CD4-positive, alpha-beta T cell treated with Interleukin-15 for 4 hours (primary cell): ENCODE results near the gene TRMT112.
"Not testable (repeated sequence)": the region's sequence is repeated elsewhere in the genome, so short reads cannot be mapped to it uniquely, and the experiment has no call there.

Source experiments
- DNase-seq: peaks from one replicate; pipeline ENCODE4 v3.0.0-alpha.2; 2020; ENCODE audit warnings: low spot score

Gene TRMT112

GRCh38 chr11:64312947-64313346, 4.4 kb downstream of the TRMT112 start:
- DNase-seq, result no peak

DNA sequence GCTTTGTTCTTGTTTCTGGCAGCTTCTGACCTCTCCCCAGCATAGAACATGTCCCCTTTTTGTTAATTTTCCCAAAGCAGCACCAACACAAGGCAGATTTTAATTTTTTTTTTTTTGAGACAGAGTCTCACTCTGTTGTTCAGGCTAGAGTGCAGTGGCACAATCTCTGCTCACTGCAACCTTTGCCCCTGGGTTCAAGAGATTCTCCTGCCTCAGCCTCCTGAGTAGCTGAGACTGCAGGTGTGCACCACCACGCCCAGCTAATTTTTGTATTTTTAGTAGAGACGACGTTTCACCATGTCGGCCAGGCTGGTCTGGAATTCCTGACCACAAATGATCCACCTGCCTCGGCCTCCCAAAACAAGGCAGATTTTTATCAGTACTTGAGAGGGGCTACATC, 9.6 kb downstream of the TRMT112 start:
- not testable (repeated sequence) for DNase-seq

DNA sequence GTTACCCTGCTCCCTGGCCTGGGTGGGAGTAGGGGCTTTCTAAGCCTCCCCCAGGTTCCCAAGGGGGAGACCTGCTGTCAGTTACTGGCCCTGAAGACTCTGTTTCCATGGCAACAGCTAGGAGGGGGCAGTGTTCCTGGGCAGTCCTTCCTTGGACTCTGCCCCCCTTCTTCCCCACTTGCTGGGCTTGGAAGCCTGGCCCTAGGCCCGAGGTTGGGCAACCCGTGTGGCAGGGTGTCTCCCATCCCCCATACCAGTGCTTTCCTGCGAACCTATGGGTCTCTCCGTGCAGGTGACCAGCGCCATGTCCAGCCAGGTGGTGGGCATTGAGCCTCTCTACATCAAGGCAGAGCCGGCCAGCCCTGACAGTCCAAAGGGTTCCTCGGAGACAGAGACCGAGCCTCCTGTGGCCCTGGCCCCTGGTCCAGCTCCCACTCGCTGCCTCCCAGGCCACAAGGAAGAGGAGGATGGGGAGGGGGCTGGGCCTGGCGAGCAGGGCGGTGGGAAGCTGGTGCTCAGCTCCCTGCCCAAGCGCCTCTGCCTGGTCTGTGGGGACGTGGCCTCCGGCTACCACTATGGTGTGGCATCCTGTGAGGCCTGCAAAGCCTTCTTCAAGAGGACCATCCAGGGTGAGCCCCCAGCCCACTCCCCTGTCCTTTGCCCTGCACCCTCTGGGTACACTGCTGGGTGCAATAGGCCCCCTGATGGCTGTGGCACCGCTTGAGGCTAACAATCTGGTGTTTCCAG, 10.3 kb downstream of the TRMT112 start:
- DNase-seq, result no peak

DNA sequence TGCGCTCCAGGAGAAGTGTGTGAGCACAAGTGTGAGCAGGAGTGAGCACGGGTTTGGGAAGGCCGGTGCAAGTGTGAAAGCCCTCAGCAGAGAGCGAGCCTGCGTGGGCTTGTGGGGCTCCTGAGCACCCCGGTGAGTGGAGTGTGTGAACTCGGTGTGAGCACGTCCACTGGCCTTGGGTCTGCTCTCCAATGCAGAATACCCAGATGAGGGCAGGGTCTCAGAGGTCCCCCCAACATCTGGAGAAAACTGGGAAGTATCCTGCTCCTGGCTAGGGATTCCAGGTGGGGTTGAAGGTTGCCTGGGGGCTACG, 10.8 kb downstream of the TRMT112 start:
- no peak for DNase-seq

DNA sequence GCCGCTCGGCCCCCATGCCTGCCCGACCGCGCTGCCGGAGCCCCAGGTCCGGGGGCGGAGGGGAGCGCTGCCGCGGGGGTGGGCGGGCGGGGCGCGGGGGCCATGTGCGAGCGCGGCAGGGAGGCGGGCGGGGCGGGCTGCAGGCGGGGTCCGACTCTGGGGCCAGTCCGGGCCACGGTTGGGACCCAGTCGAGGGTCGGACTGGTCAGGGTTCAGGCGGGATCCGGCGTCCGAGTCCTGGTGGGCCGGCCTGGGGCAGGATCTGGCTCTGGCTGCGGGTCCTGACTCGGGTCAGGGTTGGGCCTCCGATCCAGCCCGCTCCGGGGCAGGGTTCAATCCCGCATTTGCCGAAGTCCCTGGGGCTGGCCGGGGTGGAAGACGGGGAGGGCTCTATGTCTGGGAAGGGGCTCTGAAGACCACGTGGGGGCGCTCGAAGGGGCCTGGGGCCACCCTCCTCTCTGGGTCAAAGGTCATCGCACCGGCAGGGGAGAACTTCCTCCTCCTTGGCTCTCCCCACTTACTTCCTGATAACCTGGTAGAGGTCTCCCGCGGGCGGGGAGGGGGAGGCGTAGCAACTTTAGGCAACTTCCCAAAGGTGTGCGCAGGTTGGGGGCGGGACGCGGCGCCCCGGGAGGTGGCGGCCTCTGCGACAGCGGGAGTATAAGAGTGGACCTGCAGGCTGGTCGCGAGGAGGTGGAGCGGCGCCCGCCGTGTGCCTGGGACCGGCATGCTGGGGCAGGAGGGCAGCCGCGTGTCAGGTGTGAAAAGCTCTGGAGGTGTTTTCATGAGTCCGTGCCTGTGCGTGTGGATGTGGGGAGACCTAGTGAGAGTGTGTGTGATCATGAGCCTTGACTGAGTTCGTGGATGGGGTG, 11.4 kb downstream of the TRMT112 start:
- DNase-seq, result peak; percentile 73

- DNase-seq, result peak; percentile 97
Observed at GRCh38 chr11:64305075-64305690, 12.2 kb downstream of the TRMT112 start, which contains the start of gene ESRRA. ESRRA (plus strand) TSS chr11:64305524; CDS start chr11:64307180, 1,656 bp downstream.

DNA sequence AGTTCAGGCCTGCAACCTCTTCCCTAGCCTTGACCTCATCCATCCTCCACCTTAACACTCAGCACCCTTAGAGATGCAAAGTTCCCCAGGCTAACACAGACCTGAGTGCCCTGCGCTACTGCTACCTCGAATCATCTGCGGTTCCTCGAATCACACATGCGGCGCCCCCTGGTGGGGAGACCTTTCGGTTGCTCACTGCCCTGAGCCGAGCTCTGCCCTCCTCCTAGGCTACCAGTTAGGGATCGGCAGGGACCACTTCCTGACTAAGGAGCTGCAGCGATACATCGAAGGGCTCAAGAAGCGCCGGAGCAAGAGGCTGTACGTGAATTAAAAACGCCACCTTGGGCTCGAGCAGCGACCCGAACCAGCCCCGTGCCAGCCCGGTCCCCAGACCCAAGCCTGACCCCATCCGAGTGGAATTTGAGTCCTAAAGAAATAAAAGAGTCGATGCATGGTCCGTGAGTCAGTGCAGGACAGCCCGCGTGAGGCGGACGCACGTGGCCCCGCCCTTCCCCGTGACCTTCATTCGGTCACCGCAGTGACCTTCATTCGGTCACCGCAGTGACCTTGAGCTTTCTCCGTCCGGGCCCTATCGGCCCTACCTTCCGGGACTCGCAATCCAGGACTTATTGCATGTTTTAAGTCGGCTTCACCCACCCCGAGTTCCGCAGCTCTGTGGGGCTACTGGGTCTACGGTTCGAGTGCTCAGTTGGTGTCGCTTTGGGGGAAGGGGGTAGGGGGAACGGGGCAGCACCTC, 12.9 kb downstream of the TRMT112 start:
- DNase-seq, result peak; percentile 92

DNA sequence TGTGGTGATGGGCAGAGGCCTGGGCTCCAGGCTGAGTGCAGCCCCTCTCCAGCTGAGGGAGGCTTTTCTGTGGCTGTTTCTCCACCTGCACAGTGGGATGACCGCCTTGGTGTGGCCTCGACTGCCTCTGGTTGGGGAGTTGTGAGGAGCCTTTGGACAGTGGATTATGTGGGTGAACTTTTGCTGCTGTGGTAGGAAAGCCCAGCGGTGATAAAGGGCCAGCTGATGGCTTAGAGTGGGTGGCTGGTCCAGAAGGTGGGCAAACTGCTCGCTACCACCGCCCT, 13.4 kb downstream of the TRMT112 start:
- DNase-seq, result no peak

GRCh38 chr11:64303109-64304031, 14.0 kb downstream of the TRMT112 start:
- DNase-seq, result no peak

DNA sequence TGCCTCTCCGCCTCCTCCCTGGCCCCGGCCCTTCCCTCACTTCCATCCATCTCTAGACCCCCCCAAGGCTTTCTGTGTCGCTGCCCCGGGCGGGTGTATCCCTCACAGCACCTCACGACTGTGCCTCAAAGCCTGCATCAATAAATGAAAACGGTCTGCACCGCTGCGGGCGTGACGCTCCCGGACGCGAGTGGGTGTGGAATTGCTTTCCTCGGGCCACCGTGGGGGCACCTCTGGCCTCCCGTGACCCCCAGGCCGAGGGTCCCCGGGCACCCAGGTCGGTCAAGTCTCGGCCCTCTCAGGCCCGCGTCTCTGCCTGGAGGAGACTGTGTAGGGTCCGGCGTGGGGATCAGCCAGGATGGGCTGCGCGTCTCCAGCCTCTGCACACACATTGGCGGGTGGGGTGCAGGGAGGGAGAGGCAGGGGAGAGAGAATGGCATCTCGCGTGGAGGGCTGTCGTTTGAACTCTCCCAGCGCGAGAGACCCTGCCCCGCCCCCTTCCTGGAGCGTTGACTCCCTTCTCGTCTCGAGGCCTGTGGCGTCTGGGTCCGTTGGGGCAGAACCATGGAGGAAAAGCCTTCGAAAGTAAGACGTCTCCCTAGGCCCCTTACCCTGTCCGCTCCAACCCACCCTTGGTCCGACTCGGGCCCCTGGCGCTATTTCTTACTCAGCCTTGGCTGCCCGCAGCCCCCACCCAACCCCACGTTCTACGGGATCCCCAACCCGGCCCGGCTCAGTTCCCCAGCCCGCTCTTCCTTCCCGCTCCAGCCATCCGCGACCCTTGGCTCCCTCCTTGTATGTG, 17.3 kb downstream of the TRMT112 start, which contains the start of gene CATSPERZ:
CATSPERZ (plus strand) TSS at position 512 of the 802 bp plus-strand sequence; CDS start at position 565, 53 bp downstream.
- no peak for DNase-seq

DNA sequence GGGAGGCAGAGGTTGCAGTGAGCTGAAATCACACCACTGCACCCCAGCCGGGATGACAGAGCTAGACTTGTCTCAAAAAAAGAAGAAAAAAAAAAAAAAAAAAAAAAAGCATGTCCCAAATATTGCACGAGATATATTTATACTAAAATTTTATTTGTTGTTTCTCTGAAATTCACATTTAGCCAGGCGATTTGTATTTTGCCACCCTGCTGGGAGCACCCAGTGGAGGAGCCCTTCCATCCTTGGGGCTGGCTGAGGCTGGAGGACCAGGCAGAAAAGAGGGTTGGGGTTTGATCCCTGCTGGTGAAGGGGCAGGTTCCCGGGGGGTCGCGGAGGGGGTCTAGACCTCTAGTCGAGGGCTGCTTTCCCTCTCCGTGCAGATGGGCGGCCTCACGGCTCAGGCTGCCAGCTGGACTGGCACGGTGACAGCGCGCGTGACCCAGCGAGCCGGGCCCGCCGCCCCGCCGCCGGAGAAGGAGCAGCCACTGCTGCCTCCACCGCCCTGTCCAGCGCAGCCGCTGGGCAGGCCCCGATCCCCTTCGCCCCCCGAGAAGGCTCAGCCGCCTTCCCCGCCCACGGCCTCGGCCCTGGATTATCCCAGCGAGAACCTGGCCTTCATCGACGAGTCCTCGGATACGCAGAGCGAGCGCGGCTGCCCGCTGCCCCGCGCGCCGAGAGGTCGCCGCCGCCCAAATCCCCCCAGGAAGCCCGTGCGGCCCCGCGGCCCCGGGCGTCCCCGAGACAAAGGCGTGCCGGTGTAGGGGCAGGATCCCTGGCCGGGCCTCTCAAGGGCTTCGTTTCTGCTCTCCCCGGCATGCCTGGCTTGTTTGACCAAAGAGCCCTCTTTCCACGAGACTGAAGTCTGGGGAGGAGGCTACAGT, 18.2 kb downstream of the TRMT112 start:
- no peak for DNase-seq

GRCh38 chr11:64297699-64298358, 19.5 kb downstream of the TRMT112 start:
- no peak for DNase-seq

DNA sequence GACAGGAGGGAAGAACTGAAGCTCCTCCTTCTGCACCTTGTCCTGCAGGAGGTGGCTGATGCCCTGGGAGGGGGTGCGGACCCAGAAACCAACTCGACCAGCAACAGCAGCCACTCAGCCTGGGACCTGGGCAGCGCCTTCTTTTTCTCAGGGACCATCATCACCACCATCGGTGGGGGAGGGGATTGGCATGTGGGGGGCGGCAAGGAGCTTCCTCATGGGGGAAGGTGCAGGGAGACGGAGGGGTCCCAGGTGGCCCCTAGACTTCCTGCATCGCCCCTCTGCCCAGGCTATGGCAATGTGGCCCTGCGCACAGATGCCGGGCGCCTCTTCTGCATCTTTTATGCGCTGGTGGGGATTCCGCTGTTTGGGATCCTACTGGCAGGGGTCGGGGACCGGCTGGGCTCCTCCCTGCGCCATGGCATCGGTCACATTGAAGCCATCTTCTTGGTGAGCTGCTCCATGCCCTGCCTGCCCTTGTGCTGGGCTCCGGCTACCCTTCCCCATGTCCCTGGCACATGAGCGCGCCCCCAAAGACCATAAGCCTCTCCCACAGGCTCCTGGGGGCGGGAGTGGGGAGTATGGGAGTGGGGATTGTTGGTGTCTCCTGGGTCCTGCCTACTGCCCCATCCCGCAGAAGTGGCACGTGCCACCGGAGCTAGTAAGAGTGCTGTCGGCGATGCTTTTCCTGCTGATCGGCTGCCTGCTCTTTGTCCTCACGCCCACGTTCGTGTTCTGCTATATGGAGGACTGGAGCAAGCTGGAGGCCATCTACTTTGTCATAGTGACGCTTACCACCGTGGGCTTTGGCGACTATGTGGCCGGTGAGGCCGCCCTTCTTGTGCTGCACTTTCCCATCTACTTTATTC, 20.3 kb downstream of the TRMT112 start:
- DNase-seq, result no peak

- no peak for DNase-seq
Observed at GRCh38 chr11:64296236-64296635, 21.1 kb downstream of the TRMT112 start.

- no peak for DNase-seq
Observed at GRCh38 chr11:64295760-64296159, 21.6 kb downstream of the TRMT112 start.

DNA sequence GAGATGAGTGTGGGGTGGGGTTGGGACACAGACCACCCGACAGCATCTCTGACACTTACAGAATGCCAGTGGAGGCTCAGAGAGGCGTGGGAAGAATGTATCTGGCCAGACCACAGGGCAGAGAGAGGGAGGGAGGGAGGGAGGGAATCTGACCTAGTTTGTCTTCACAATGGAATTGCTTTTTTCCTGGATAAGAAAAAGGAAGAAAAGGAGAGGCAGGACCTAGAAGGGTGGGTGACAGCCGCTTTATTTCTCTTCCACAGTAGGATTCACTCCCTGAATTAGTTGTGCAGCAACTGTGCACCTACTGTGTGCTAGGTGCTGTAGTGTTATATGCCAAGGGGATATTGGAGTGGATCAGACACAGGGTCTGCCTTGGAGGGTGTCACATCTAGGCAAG, 22.6 kb downstream of the TRMT112 start:
- DNase-seq, result no peak

DNA sequence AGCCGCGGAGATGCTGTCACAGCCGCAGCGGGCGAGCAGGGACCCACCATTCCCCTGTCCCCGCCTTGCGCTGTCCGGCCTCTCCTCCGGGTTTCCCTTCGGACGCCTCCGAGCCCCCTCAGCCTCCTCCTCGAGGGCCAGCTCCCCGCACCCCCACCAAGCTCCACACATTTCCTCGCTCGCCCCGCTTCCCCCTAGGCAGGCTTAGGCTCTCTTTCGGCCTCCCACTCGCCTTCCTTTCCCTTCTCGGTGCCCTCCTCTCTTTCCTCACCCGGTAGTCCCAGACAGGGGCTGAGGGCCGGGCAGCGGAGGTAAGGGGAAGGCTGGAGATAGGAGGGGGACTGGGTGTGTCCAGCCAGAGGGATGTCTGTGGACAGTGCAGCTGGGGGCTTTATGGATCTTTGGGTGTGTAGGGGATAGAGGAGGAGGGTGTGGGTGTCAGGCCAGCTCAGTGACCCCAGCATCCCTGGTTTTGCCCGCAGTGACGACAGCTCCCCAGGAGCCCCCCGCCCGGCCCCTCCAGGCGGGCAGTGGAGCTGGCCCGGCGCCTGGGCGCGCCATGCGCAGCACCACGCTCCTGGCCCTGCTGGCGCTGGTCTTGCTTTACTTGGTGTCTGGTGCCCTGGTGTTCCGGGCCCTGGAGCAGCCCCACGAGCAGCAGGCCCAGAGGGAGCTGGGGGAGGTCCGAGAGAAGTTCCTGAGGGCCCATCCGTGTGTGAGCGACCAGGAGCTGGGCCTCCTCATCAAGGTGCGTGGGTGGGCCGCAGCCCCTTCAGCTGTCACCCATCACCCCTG, 24.7 kb downstream of the TRMT112 start:
- DNase-seq, result no peak
